ENCODE results near the gene GRIN3A. TPM values are rescaled to one million over a fixed set of nuclear protein-coding genes. Genes with fewer than 3 reads are reported as not detected.

GRIN3A gene
- total RNA-seq, 1 donor = not detected

DNA sequence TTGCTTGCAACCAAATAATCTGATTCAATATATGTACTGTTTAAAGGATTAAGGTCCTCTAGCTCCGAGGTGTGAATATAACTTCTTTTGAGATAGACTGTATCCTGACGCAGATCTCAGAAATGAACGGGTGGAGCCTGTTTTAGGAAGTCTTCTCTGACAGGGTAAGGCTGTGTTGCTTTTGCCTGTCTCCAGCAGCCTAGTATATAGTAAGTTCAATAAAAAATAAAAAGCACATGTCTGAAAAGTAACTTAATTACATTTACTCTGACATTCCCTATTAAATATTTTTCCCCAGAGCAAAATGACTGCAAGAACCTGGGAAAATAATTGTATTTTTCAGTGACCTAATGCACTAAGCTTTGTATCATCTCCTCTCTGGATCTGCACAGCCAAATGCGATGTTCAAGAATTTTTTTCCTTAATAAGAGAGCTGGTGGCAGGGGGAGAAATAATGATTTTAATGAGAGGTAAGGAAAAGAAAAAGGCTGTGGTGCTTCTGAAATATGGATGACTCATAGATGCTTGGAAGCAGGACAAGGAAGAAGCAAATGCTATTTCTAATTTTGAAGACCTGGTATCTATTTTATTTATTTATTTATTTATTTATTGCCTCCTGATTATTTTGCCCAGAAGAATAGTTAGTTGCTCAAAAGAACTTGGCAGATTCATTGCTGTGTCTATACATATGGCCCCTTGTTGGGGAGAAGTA is 151.0 kb downstream of the GRIN3A start:
- no peaks in the 10 kb centered on the region for H3K79me2 ChIP-seq (ENCODE audit: insufficient read depth, low read length)
- H3K9me3 ChIP-seq (ENCODE audit: low read depth, low read length) = no peaks in the 10 kb centered on the region
- no peak overlapping the region for H3K4me2 ChIP-seq (ENCODE audit: insufficient read depth, low read length)
- no peak overlapping the region for H3K27ac ChIP-seq (ENCODE audit: low read depth, low read length)
- DNase-seq (ENCODE audit: insufficient read length, low spot score, missing footprints) = no peak
- H2AFZ ChIP-seq (ENCODE audit: low read length) = no peak overlapping the region
- no peaks in the 10 kb centered on the region for H3K4me1 ChIP-seq (ENCODE audit: insufficient read depth, low read length)
- H3K27me3 ChIP-seq (ENCODE audit: insufficient read depth, low read length) = no peaks in the 10 kb centered on the region
- no peak overlapping the region for H3K4me3 ChIP-seq (ENCODE audit: insufficient read depth, low read length)
- H4K20me1 ChIP-seq (ENCODE audit: insufficient read depth, low read length) = no peaks in the 10 kb centered on the region
- no peak for TF ChIP-seq CTCF (IDR thresholded peaks at IDR 0.05; ENCODE audit: extremely low read depth, low read depth, low read length)
- no peaks in the 10 kb centered on the region for H3K36me3 ChIP-seq (ENCODE audit: insufficient read depth, low read length)

DNA sequence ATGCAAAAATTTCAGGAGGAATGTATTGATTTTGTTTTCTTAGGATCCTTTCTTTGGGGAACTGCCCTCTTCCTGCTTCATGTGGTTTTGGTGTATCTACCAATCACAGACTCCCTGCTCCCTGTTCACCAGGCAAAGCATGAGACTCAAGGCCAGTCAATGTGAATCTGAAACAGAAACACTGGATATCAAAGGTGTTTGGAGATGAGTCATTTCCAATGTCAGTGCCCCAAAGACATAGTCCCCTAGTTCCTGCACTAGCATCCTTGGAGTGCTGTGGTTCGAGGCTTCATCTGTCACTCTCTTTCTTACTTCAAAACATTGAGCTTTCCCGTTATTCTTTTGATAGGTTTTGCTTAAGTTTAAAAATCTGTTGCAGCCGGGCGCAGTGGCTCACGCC is 151.8 kb downstream of the GRIN3A start:
- Histone ChIP-seq H4K20me1 (ENCODE audit: insufficient read depth, low read length) (no peaks in the 10 kb centered on the region), H3K4me1 (ENCODE audit: insufficient read depth, low read length) (no peaks in the 10 kb centered on the region), H3K4me2 (ENCODE audit: insufficient read depth, low read length) (no peak overlapping the region), H2AFZ (ENCODE audit: low read length) (no peak overlapping the region), H3K36me3 (ENCODE audit: insufficient read depth, low read length) (no peaks in the 10 kb centered on the region), H3K79me2 (ENCODE audit: insufficient read depth, low read length) (no peaks in the 10 kb centered on the region), H3K27me3 (ENCODE audit: insufficient read depth, low read length) (no peaks in the 10 kb centered on the region), H3K9me3 (ENCODE audit: low read depth, low read length) (no peaks in the 10 kb centered on the region), H3K27ac (ENCODE audit: low read depth, low read length) (no peak overlapping the region), H3K4me3 (ENCODE audit: insufficient read depth, low read length) (no peak overlapping the region)
- TF ChIP-seq CTCF (IDR thresholded peaks at IDR 0.05; ENCODE audit: extremely low read depth, low read depth, low read length) = no peak
- no peak for DNase-seq (ENCODE audit: insufficient read length, low spot score, missing footprints)

GRCh38 chr9:101585740-101586139 is 152.7 kb downstream of the GRIN3A start:
- H3K36me3 ChIP-seq (ENCODE audit: insufficient read depth, low read length) = no peaks in the 10 kb centered on the region
- DNase-seq (ENCODE audit: insufficient read length, low spot score, missing footprints) = no peak
- no peaks in the 10 kb centered on the region for H3K27me3 ChIP-seq (ENCODE audit: insufficient read depth, low read length)
- no peak overlapping the region for H3K4me3 ChIP-seq (ENCODE audit: insufficient read depth, low read length)
- H3K4me1 ChIP-seq (ENCODE audit: insufficient read depth, low read length) = no peaks in the 10 kb centered on the region
- no peak overlapping the region for H3K27ac ChIP-seq (ENCODE audit: low read depth, low read length)
- no peak overlapping the region for H3K4me2 ChIP-seq (ENCODE audit: insufficient read depth, low read length)
- H3K79me2 ChIP-seq (ENCODE audit: insufficient read depth, low read length) = no peaks in the 10 kb centered on the region
- H3K9me3 ChIP-seq (ENCODE audit: low read depth, low read length) = no peaks in the 10 kb centered on the region
- H4K20me1 ChIP-seq (ENCODE audit: insufficient read depth, low read length) = no peaks in the 10 kb centered on the region
- H2AFZ ChIP-seq (ENCODE audit: low read length) = no peak overlapping the region
- no peak for TF ChIP-seq CTCF (IDR thresholded peaks at IDR 0.05; ENCODE audit: extremely low read depth, low read depth, low read length)

DNA sequence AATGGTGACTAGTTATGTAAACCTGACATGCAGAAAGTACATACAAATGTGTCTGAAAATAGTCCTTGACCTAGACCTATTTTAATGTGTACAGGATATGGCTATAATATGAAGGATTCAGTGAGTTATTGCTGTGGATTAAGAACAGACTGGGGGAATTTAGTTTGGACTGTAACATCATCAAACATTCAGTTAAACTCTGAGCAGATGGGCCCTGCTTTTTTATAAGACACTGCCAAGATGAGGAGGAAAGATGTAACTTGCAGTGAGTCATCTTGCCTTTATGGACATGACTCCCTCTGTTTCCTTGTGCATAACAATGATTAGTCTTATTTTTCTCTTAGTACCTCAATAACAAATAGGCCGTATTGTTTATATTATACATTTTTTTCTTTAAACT is 155.9 kb downstream of the GRIN3A start:
- Histone ChIP-seq H3K36me3 (ENCODE audit: insufficient read depth, low read length) (no peaks in the 10 kb centered on the region), H3K4me3 (ENCODE audit: insufficient read depth, low read length) (no peak overlapping the region), H3K4me1 (ENCODE audit: insufficient read depth, low read length) (no peaks in the 10 kb centered on the region), H3K9me3 (ENCODE audit: low read depth, low read length) (no peaks in the 10 kb centered on the region), H3K4me2 (ENCODE audit: insufficient read depth, low read length) (no peak overlapping the region), H3K27me3 (ENCODE audit: insufficient read depth, low read length) (no peaks in the 10 kb centered on the region), H4K20me1 (ENCODE audit: insufficient read depth, low read length) (no peaks in the 10 kb centered on the region), H2AFZ (ENCODE audit: low read length) (no peak overlapping the region), H3K79me2 (ENCODE audit: insufficient read depth, low read length) (no peaks in the 10 kb centered on the region), H3K27ac (ENCODE audit: low read depth, low read length) (no peak overlapping the region)
- DNase-seq (ENCODE audit: insufficient read length, low spot score, missing footprints) = peak; percentile 81
- TF ChIP-seq CTCF (IDR thresholded peaks at IDR 0.05; ENCODE audit: extremely low read depth, low read depth, low read length) = no peak

Data from osteoblast (primary cell).